ENCODE measurements around the gene ABHD2. TPM values are rescaled to one million over a fixed set of nuclear protein-coding genes. Genes with fewer than 3 reads are reported as not detected.
"Not testable (repeated sequence)": the region's sequence is repeated elsewhere in the genome, so short reads cannot be mapped to it uniquely, and the experiment has no call there.

The ABHD2 gene, protein sequence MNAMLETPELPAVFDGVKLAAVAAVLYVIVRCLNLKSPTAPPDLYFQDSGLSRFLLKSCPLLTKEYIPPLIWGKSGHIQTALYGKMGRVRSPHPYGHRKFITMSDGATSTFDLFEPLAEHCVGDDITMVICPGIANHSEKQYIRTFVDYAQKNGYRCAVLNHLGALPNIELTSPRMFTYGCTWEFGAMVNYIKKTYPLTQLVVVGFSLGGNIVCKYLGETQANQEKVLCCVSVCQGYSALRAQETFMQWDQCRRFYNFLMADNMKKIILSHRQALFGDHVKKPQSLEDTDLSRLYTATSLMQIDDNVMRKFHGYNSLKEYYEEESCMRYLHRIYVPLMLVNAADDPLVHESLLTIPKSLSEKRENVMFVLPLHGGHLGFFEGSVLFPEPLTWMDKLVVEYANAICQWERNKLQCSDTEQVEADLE
- total RNA-seq (10 to 100 TPM; 67.2 to 75.7 TPM), polyA plus RNA-seq (ENCODE audit: insufficient read length in 2 of 2) (10 to 100 TPM; 47.1 to 63.1 TPM)
- long read RNA-seq, donor 1, full-length matches to known transcripts = 5 of 5 reads
- long read RNA-seq, donor 1, partial matches to known transcripts = 0 of 5 reads
- long read RNA-seq, donor 1, other reads (novel, unspliced or antisense) = 0 of 5 reads
- long read RNA-seq, donor 2, full-length matches to known transcripts = 3 of 3 reads
- long read RNA-seq, donor 2, partial matches to known transcripts = 0 of 3 reads
- long read RNA-seq, donor 2, other reads (novel, unspliced or antisense) = 0 of 3 reads
- long read RNA-seq, donor 3, full-length matches to known transcripts = 1 of 1 reads
- long read RNA-seq, donor 3, partial matches to known transcripts = 0 of 1 reads
- long read RNA-seq, donor 3, other reads (novel, unspliced or antisense) = 0 of 1 reads
- long read RNA-seq, donor 4 = 0 reads

GRCh38 chr15:89087830-89088604, at the start of gene ABHD2:
Gene ABHD2 (plus strand): TSS chr15:89088456. CDS start chr15:89116328, 27,872 bp downstream.
- under 1% methylated on average over 51 of the region's 51 CpGs for WGBS (ENCODE audit: insufficient coverage)
- peak within 1 kb of the TSS; percentile 88 for H3K27ac ChIP-seq (ENCODE audit: low read depth, low read length)
- H3K4me1 ChIP-seq (ENCODE audit: control insufficient read depth, insufficient read depth, low read length) = peaks cover 23% of the 10 kb centered on the region
- H3K27me3 ChIP-seq (ENCODE audit: control insufficient read depth, insufficient read depth, low read length) = no peaks in the 10 kb centered on the region
- H3K9me3 ChIP-seq (ENCODE audit: control insufficient read depth, insufficient read depth, low read length) = no peaks in the 10 kb centered on the region
- peak; percentile 98 to 100 (median 99) for DNase-seq (ENCODE audit: low read depth in 4 of 6, low spot score in 6 of 6)
- no peaks in the 10 kb centered on the region for H3K36me3 ChIP-seq (ENCODE audit: control insufficient read depth, insufficient read depth, low read length)
- H3K4me3 ChIP-seq (ENCODE audit: low read depth, low read length) = peak within 1 kb of the TSS; percentile 96

- peak in 2 of 6 donors; percentile 55 to 61 for DNase-seq (ENCODE audit: low read depth in 4 of 6, low spot score in 6 of 6)
- Histone ChIP-seq H3K36me3 (ENCODE audit: control insufficient read depth, insufficient read depth, low read length) (no peaks in the 10 kb centered on the region), H3K9me3 (ENCODE audit: control insufficient read depth, insufficient read depth, low read length) (no peaks in the 10 kb centered on the region), H3K4me3 (ENCODE audit: low read depth, low read length) (no peak overlapping the region), H3K27me3 (ENCODE audit: control insufficient read depth, insufficient read depth, low read length) (no peaks in the 10 kb centered on the region), H3K4me1 (ENCODE audit: control insufficient read depth, insufficient read depth, low read length) (peaks cover 6% of the 10 kb centered on the region), H3K27ac (ENCODE audit: low read depth, low read length) (no peak overlapping the region)
- 89% methylated on average over 4 of the region's 5 CpGs for WGBS (ENCODE audit: insufficient coverage)
These were observed 49.1 kb upstream of the ABHD2 start for GRCh38 chr15:89039142-89039541.

- Histone ChIP-seq H3K27me3 (ENCODE audit: control insufficient read depth, insufficient read depth, low read length) (no peaks in the 10 kb centered on the region), H3K9me3 (ENCODE audit: control insufficient read depth, insufficient read depth, low read length) (no peaks in the 10 kb centered on the region), H3K4me3 (ENCODE audit: low read depth, low read length) (no peak overlapping the region), H3K36me3 (ENCODE audit: control insufficient read depth, insufficient read depth, low read length) (no peaks in the 10 kb centered on the region), H3K27ac (ENCODE audit: low read depth, low read length) (no peak overlapping the region), H3K4me1 (ENCODE audit: control insufficient read depth, insufficient read depth, low read length) (peaks cover 6% of the 10 kb centered on the region)
- WGBS (ENCODE audit: insufficient coverage) = 87% methylated on average over 5 of the region's 5 CpGs
- no peak for DNase-seq (ENCODE audit: low read depth in 4 of 6, low spot score in 6 of 6)
These were observed 46.7 kb upstream of the ABHD2 start for GRCh38 chr15:89041507-89041906.

GRCh38 chr15:89042387-89042786, 45.9 kb upstream of the ABHD2 start:
- H3K36me3 ChIP-seq (ENCODE audit: control insufficient read depth, insufficient read depth, low read length) = no peaks in the 10 kb centered on the region

DNA sequence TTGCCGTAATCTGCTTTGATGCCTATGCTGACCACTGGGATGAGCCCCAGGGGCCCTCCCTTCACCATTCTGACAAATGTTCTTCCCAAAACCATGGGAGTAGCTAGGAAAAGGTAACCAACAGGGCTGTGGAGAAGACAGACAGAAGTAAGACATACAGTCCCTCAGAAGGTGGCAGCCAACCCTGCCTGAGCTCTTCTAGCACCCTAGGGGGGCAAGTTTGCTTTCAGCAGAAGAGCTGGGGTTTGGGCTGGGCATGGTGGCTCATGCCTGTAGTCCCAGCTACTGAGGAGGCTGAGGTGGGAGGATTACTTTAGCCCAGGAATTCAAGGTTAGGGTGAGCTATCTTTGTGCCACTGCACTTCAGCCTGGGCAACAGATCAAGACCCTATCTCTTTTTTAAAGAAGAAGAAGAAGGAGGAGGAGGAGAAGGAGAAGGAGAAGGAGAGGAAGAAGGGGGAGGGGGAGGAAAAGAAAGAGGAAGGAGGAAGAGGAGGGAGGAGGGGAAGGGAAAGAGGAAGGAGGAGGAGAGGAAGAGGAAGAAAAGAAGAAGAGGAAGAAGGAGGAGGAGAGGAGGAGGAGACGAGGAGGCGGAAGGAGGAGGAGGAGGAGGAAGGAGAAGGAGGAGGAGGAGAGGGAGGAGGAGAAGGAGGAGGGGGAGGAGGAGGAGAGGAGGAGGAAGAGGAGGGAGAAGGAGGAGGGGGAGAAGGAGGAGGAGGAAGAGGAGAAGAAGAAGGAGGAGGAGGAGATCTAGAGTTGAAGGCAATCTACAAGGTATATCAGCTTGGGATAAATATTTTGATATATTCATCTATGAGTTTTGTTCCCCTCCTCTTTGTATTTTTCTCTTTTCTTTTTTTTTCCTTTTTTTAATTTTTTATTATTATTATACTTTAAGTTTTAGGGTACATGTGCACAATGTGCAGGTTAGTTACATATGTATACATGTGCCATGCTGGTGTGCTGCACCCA, 44.9 kb upstream of the ABHD2 start:
- H3K27ac ChIP-seq (ENCODE audit: low read depth, low read length) = no peak overlapping the region
- WGBS (ENCODE audit: insufficient coverage) = no CpG with 5 or more reads among the region's 3 CpGs

More at GRCh38 chr15:89042387-89042786, 45.9 kb upstream of the ABHD2 start:
- H3K9me3 ChIP-seq (ENCODE audit: control insufficient read depth, insufficient read depth, low read length) = no peaks in the 10 kb centered on the region
- DNase-seq (ENCODE audit: low read depth in 4 of 6, low spot score in 6 of 6) = no peak
- H3K4me1 ChIP-seq (ENCODE audit: control insufficient read depth, insufficient read depth, low read length) = peaks cover 6% of the 10 kb centered on the region
- H3K27me3 ChIP-seq (ENCODE audit: control insufficient read depth, insufficient read depth, low read length) = no peaks in the 10 kb centered on the region
- H3K27ac ChIP-seq (ENCODE audit: low read depth, low read length) = no peak overlapping the region
- WGBS (ENCODE audit: insufficient coverage) = 92% methylated on average over 3 of the region's 5 CpGs
- no peak overlapping the region for H3K4me3 ChIP-seq (ENCODE audit: low read depth, low read length)

DNA sequence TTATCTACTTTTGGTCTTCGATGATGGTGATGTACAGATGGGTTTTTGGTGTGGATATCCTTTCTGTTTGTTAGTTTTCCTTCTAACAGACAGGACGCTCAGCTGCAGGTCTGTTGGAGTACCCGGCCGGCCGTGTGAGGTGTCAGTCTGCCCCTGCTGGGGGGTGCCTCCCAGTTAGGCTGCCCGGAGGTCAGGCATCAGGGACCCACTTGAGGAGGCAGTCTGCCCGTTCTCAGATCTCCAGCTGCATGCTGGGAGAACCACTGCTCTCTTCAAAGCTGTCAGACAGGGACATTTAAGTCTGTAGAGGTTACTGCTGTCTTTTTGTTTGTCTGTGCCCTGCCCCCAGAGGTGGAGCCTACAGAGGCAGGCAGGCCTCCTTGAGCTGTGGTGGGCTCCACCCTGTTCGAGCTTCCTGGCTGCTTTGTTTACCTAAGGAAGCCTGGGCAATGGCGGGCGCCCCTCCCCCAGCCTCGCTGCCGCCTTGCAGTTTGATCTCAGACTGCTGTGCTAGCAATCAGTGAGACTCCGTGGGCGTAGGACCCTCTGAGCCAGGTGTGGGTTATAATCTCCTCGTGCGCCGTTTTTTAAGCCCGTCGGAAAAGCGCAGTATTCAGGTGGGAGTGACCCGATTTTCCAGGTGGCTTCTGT, 39.1 kb upstream of the ABHD2 start:
- not testable (repeated sequence) for H3K27me3 ChIP-seq (ENCODE audit: control insufficient read depth, insufficient read depth, low read length); H3K27ac ChIP-seq (ENCODE audit: low read depth, low read length); DNase-seq (ENCODE audit: low read depth in 4 of 6, low spot score in 6 of 6); H3K9me3 ChIP-seq (ENCODE audit: control insufficient read depth, insufficient read depth, low read length); H3K36me3 ChIP-seq (ENCODE audit: control insufficient read depth, insufficient read depth, low read length); H3K4me3 ChIP-seq (ENCODE audit: low read depth, low read length); H3K4me1 ChIP-seq (ENCODE audit: control insufficient read depth, insufficient read depth, low read length)
- 55% methylated on average over 14 of the region's 21 CpGs for WGBS (ENCODE audit: insufficient coverage)

More for the DNA sequence above, 44.9 kb upstream of the ABHD2 start:
- Histone ChIP-seq H3K4me1 (ENCODE audit: control insufficient read depth, insufficient read depth, low read length) (peaks cover 6% of the 10 kb centered on the region), H3K27me3 (ENCODE audit: control insufficient read depth, insufficient read depth, low read length) (no peaks in the 10 kb centered on the region), H3K4me3 (ENCODE audit: low read depth, low read length) (no peak overlapping the region), H3K9me3 (ENCODE audit: control insufficient read depth, insufficient read depth, low read length) (no peaks in the 10 kb centered on the region), H3K36me3 (ENCODE audit: control insufficient read depth, insufficient read depth, low read length) (no peaks in the 10 kb centered on the region)
- DNase-seq (ENCODE audit: low read depth in 4 of 6, low spot score in 6 of 6) = no peak

DNA sequence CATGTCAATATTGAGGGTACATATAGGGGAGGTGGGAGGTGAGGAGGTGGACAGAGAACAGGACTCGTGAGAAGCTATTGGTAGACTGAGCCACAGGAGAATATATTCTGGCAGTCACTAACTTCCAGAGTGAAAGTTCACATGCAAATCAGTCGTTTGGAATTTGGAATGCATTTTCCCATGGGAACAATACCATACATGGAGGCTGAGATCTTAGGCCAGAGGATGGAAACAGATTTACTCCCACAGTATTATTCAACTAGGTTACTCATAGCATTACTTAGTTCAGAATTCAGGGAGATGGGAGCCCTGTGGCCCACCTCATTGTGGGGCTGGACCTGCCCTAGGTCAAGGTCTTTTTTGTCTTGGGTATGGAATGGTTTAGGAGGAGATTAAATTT, 36.4 kb upstream of the ABHD2 start:
- Histone ChIP-seq H3K4me1 (ENCODE audit: control insufficient read depth, insufficient read depth, low read length) (no peaks in the 10 kb centered on the region), H3K36me3 (ENCODE audit: control insufficient read depth, insufficient read depth, low read length) (no peaks in the 10 kb centered on the region), H3K27ac (ENCODE audit: low read depth, low read length) (no peak overlapping the region), H3K4me3 (ENCODE audit: low read depth, low read length) (no peak overlapping the region), H3K9me3 (ENCODE audit: control insufficient read depth, insufficient read depth, low read length) (no peaks in the 10 kb centered on the region), H3K27me3 (ENCODE audit: control insufficient read depth, insufficient read depth, low read length) (no peaks in the 10 kb centered on the region)
- DNase-seq (ENCODE audit: low read depth in 4 of 6, low spot score in 6 of 6) = no peak
- 74% methylated on average over 2 of the region's 2 CpGs for WGBS (ENCODE audit: insufficient coverage)

- Histone ChIP-seq H3K27ac (ENCODE audit: low read depth, low read length) (no peak overlapping the region), H3K9me3 (ENCODE audit: control insufficient read depth, insufficient read depth, low read length) (no peaks in the 10 kb centered on the region)
These were observed 35.8 kb upstream of the ABHD2 start for GRCh38 chr15:89052474-89052873.

More at GRCh38 chr15:89052474-89052873, 35.8 kb upstream of the ABHD2 start:
- DNase-seq (ENCODE audit: low read depth in 4 of 6, low spot score in 6 of 6) = no peak
- Histone ChIP-seq H3K4me1 (ENCODE audit: control insufficient read depth, insufficient read depth, low read length) (peaks cover 4% of the 10 kb centered on the region), H3K4me3 (ENCODE audit: low read depth, low read length) (no peak overlapping the region), H3K27me3 (ENCODE audit: control insufficient read depth, insufficient read depth, low read length) (no peaks in the 10 kb centered on the region), H3K36me3 (ENCODE audit: control insufficient read depth, insufficient read depth, low read length) (no peaks in the 10 kb centered on the region)
- WGBS (ENCODE audit: insufficient coverage) = 88% methylated on average over 1 of the region's 3 CpGs
